GM23338 (cell line): ENCODE data around the gene DYRK1A.

Source experiments
- CREB1 ChIP-seq: fragments of 250-450 bp; sonication (Bioruptor Pico); IDR thresholded peaks from 2 replicates; pipeline ENCODE4 v1.5.0; 2020; ENCODE audit warnings: low read depth, mild to moderate bottlenecking, moderate library complexity
- CTCF ChIP-seq, 2 experiments: fragments of 200-600 bp in 1 of 2; sonication (generic) in 1 of 2; conservative IDR thresholded peaks; 2 replicates each; pipeline versions ENCODE4 v1.5.1 to v1.6.1; 2016 to 2017; ENCODE audit warnings: antibody characterized with exemption in 2 of 2, low read depth in 2 of 2, mild to moderate bottlenecking in 2 of 2, moderate library complexity in 1 of 2
- EZH2 ChIP-seq: fragments of 200-600 bp; sonication (generic); IDR thresholded peaks from one replicate; pipeline ENCODE4 v1.8.0; 2017; ENCODE audit warnings: antibody characterized with exemption, mild to moderate bottlenecking, low read depth; ENCODE audit not compliant: unreplicated experiment
- EZH2phosphoT487 ChIP-seq: fragments of 200-600 bp; sonication (generic); IDR thresholded peaks from one replicate; pipeline ENCODE4 v1.8.1; 2018; ENCODE audit warnings: antibody characterized with exemption; ENCODE audit not compliant: unreplicated experiment
- NANOG ChIP-seq: IDR thresholded peaks from 2 replicates; pipeline ENCODE4 v1.6.1; 2016; ENCODE audit warnings: antibody characterized with exemption, borderline replicate concordance
- POLR2AphosphoS5 ChIP-seq: IDR thresholded peaks from 2 replicates; pipeline ENCODE4 v1.6.1; 2016; ENCODE audit warnings: antibody characterized with exemption, low read depth
- REST ChIP-seq: IDR thresholded peaks from one replicate; pipeline ENCODE4 v1.6.1; 2018; ENCODE audit warnings: antibody characterized with exemption; ENCODE audit not compliant: unreplicated experiment
- ZNF331 ChIP-seq: fragments of 250-450 bp; sonication (Bioruptor Pico); IDR thresholded peaks from 2 replicates; pipeline ENCODE4 v1.5.0; 2020; ENCODE audit warnings: low read depth, mild to moderate bottlenecking, moderate library complexity
- TF ChIP-seq, protein P1 (sequence below): fragments of 250-450 bp; sonication (Bioruptor Pico); IDR thresholded peaks from 2 replicates; pipeline ENCODE4 v1.5.0; 2020; ENCODE audit warnings: mild to moderate bottlenecking, moderate library complexity

DNA sequence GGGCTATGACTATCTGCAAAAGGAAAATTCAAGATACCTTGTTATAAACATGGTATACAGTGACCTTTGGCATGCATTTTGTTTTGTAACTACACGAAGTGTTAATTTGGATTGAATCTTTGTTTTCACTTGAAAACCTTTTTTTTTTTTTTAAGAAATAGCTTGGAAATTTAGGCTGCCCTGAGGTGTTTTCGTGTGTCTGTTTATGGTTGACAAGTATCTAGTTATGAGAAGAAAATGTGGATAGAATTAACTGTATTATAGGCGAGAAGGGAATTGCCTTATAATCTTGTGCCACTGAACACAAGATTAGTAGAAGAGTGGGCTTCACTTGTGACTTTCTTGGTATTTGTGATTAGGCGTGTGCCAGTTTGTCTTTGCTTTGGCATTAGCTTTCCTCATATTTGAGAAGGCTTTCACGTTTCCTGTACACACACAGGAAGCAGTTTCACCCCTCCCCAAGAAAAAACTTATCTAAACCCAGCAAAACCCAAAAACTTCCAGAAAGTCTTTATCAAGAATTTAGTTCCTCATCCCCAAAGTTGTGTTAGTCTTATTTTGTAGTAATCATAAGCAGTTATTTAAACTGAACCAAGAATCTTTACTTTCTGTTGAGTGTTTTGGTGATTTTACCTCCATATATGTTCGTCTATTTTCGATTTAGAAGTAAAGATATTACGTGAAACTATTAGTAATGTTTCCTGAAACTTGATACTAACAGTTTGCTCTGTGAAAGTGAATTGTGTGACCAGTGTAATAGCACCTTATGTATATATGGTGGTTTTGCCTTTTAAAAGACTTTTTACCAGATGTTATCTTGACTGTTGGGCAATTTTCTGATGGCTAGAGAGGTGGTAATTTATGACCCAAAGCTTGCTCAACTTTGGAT is 3.8 kb downstream of the DYRK1A start:
- TF ChIP-seq CTCF (conservative IDR thresholded peaks at IDR 0.05; ENCODE audit: low read depth in 2 of 2) (no peak), EZH2 (no peak), CREB1 (CRISPR knock-in tag) (no peak), POLR2AphosphoS5 (no peak), EZH2phosphoT487 (no peak), NANOG (no peak), ZNF331 (CRISPR knock-in tag) (no peak), REST (no peak)
- TF ChIP-seq, protein P1, sequence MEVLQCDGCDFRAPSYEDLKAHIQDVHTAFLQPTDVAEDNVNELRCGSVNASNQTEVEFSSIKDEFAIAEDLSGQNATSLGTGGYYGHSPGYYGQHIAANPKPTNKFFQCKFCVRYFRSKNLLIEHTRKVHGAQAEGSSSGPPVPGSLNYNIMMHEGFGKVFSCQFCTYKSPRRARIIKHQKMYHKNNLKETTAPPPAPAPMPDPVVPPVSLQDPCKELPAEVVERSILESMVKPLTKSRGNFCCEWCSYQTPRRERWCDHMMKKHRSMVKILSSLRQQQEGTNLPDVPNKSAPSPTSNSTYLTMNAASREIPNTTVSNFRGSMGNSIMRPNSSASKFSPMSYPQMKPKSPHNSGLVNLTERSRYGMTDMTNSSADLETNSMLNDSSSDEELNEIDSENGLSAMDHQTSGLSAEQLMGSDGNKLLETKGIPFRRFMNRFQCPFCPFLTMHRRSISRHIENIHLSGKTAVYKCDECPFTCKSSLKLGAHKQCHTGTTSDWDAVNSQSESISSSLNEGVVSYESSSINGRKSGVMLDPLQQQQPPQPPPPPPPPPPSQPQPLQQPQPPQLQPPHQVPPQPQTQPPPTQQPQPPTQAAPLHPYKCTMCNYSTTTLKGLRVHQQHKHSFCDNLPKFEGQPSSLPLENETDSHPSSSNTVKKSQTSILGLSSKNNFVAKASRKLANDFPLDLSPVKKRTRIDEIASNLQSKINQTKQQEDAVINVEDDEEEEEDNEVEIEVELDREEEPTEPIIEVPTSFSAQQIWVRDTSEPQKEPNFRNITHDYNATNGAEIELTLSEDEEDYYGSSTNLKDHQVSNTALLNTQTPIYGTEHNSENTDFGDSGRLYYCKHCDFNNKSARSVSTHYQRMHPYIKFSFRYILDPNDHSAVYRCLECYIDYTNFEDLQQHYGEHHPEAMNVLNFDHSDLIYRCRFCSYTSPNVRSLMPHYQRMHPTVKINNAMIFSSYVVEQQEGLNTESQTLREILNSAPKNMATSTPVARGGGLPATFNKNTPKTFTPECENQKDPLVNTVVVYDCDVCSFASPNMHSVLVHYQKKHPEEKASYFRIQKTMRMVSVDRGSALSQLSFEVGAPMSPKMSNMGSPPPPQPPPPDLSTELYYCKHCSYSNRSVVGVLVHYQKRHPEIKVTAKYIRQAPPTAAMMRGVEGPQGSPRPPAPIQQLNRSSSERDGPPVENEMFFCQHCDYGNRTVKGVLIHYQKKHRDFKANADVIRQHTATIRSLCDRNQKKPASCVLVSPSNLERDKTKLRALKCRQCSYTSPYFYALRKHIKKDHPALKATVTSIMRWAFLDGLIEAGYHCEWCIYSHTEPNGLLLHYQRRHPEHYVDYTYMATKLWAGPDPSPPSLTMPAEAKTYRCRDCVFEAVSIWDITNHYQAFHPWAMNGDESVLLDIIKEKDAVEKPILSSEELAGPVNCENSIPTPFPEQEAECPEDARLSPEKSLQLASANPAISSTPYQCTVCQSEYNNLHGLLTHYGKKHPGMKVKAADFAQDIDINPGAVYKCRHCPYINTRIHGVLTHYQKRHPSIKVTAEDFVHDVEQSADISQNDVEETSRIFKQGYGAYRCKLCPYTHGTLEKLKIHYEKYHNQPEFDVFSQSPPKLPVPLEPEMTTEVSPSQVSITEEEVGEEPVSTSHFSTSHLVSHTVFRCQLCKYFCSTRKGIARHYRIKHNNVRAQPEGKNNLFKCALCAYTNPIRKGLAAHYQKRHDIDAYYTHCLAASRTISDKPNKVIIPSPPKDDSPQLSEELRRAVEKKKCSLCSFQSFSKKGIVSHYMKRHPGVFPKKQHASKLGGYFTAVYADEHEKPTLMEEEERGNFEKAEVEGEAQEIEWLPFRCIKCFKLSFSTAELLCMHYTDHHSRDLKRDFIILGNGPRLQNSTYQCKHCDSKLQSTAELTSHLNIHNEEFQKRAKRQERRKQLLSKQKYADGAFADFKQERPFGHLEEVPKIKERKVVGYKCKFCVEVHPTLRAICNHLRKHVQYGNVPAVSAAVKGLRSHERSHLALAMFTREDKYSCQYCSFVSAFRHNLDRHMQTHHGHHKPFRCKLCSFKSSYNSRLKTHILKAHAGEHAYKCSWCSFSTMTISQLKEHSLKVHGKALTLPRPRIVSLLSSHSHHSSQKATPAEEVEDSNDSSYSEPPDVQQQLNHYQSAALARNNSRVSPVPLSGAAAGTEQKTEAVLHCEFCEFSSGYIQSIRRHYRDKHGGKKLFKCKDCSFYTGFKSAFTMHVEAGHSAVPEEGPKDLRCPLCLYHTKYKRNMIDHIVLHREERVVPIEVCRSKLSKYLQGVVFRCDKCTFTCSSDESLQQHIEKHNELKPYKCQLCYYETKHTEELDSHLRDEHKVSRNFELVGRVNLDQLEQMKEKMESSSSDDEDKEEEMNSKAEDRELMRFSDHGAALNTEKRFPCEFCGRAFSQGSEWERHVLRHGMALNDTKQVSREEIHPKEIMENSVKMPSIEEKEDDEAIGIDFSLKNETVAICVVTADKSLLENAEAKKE = no peak
